Activated CD4-positive, alpha-beta T cell treated with anti-CD3 and anti-CD28 coated beads for 1 hour (primary cell): ENCODE results near the gene CEBPG.

Experiments used
- DNase-seq: peaks from one replicate; pipeline ENCODE4 v3.0.0-alpha.2; 2020

The CEBPG gene

DNA sequence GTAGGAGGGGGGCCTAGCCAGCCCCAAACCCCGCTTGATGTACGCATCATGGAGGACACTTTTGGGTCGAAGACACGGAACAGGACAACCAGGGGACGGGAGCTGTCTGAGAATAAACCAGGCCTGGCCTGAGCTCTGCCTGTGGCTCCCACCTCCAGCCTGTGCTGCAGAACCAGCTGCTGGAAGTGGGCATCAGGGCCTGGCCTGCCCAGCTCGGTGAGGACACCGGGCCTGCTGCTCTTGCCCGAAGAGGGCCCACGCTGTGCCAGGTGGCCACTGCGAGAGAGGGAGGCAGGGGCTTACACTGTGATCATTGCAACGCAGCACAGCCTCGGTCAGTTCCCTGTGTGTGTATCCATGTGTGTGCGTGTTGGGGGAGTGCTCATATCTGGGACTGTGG, 34.6 kb downstream of the CEBPG start:
- DNase-seq, result no peak

- no peak for DNase-seq
Measured at GRCh38 chr19:33408538-33409434, 35.3 kb downstream of the CEBPG start.

DNA sequence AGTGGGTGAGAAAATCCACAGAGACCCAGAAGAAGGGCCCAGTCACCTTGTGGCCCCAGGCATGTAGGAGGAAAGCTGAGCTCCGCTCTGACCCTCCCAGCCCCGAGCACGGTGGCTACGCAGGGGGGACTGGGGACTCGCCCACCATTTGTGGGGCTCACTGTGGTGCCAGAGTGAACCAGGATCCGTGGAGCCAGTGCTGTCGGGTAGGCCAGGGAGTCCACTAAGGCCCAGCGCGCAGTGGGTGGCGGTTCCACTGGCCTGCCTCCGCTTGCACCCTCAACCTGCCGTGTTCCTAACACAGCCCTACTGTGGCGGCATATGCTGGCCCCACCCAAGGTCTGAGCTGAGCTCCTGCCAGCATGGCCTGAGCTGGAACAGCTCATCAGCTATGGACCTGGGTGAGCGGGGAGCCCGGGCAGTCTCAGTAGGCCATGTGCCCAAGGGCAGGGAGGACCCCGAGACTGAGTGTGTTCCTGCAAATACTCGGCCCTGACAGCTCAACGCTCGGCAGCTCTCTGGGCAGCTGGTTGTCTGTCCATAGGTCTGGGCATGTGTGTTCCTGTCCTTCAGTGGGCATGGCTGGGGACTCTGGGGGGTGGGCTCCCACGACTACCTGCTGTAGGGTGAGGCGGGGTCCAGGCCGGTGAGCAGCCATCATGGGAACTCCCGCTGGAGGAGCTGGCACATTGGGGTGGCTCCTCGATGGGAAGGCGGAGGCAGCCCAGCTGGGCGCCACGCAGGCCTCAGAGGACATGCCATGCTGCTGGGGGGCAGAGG, 36.6 kb downstream of the CEBPG start:
- no peak for DNase-seq

GRCh38 chr19:33410915-33411401, 37.4 kb downstream of the CEBPG start:
- no peak for DNase-seq

DNA sequence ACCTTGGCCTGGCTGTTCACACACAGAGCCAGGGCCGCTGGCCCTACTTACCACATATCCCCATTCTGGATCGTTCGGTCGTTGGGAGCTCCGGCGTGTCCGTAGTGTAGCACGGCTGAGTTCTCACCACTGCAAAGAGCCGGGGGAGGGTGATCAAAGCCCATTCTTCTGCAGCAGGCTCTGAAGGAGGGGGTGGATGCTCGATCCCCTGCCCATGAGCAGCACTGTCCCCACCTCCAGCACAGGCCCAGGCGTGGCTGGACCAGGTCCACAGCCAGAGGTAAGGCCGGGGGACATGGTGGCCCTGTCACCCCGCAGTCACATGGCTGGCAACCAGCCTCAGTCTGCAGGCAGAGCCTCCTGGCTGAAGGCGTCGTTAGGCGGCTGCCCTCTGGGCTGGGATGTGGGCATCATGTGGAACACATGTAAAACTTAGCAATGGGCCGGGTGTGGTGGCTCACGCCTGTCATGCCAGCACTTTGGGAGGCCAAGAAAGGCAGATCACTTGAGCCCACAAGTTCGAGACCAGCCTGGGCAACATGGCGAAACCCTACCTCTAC, 38.2 kb downstream of the CEBPG start:
- DNase-seq, result no peak

DNA sequence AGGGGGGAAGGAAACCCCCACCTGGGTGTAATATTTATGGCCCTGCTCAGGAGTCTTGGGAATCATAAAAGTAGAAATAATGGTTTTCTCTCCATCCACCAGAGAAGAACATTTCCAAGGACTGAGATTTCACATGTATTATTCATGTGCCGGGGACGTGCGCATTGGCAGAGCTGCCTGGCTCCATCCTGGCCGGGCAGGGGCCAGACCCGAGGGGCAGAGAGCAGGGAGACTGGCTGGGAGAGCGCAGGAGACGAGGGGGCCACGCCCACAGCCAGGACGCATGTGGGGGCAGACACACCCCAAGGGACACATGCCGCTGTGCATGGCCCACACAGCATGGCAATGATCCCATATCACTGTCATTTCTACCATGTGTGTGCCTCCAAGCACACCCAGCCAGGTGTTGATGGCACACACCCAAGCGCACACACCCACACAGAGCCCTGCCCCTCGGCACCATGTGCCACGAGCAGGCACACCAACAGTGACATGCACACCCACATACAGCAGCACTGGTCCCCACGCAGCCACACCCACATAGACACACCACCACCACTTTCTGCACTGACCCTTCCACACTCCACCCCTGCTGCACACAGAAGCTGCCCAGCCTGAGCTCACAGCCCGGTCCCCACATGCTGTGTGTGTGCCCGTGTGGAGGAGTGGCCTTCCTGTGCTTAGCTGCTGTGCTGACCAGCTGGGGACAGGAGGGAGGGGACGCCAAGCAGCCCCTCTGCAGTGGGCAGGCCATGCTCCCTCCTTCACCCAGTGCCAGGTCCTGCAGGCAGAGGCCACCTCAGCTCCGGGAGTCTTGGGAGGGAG, 39.3 kb downstream of the CEBPG start:
- DNase-seq, result no peak

DNA sequence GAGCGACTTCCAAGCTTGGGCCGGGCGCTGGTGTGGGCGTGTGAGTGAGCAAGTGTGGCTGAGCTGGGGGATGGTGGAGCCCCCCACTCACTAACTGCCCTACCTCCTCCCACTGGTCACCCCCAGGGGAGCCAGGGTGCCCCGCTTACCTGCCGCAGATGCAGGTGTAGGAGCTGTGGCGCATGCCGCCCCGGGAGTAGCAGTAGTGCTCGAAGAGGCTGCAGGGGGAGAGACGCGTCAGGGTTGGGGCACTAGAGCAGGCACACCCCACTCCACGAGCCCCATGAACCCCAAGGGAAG, 39.9 kb downstream of the CEBPG start:
- no peak for DNase-seq

- no peak for DNase-seq
Measured at GRCh38 chr19:33413868-33414666, 40.6 kb downstream of the CEBPG start.

DNA sequence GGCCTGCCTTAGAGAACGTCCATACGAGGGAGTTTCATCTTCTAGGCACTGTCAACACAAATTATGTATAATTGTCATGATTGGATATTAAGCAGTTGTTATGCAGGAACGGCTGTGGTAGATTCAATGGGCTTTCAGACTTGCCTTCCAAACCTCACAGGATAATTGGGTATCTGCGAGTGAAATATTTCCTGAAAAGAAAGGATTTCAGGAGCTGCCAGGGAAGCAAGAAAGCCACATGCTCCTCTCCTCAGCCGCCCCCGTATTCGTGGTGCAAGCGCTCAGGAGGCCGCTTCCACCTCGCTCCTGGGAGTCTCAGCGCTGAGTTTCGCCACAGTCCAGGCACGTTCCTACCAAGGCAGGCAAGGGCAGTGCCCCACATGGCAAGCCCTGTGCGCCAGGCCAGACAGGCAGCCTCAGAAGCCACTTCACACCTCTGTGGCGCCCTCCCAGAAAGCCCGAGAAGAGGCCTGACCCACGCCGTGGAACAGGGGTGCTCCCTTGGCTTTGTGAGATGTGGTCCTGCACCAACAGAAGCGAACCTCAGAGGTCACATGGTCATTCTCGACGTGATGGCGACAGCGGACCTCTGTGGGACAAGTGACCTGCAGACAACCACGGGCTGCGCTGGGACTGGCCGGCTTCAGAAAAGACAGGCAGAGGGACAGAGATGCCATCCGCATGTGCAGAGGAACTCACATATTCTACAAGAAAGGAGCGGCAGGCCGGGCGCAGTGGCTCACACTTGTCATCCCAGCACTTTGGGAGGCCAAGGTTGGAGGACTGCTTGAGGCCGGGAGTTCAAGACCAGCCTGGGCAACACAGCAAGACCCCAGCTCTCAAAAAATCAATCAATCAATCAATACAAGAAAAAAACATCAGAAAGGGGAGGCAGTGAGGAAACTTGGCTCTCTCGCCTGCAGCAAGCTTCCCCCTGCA, 41.4 kb downstream of the CEBPG start:
- DNase-seq, result no peak

DNA sequence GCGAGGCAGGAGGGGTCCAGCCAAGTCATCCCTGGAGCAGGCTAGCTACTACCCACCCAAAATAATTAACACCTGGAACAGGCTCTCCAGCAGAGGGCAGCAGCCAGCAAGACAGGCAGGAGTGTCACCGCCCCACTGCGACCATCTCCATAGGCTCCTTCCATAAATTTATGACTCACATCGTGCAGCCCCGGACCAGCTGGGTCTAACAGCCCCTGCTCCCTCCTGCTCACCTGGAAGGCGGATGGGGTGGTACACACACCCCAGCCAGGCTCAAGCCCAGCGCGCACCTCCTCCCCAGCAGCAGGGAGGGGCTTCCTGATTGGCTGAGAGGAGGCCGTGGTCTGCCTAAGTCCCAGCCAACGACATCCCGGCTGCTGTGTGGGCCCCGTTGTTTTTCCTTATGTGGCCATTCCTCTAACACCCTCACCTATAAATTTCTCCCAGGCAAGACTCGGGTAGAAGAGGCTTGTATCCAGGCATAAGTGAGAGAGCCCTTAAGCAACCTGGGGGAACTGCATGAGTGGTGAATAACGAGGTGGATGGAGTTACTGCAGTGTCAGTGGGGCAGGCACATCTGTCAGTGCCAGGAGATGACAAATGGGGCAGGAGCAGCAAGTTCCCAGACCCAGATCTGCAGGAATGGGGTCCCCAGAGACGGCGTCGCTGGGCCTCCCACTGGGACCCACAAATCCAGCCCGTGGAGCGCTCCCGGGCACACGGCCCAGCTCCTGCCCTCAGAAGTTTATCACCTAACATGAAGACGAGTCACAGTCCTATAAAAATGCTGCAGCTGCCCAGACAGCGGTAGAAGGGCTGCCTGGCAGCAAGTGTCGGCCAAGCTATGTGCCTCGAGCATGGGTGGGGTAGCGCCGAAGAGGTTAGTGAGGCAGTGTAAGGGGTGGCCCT, 43.1 kb downstream of the CEBPG start:
- DNase-seq, result peak; percentile 46

DNA sequence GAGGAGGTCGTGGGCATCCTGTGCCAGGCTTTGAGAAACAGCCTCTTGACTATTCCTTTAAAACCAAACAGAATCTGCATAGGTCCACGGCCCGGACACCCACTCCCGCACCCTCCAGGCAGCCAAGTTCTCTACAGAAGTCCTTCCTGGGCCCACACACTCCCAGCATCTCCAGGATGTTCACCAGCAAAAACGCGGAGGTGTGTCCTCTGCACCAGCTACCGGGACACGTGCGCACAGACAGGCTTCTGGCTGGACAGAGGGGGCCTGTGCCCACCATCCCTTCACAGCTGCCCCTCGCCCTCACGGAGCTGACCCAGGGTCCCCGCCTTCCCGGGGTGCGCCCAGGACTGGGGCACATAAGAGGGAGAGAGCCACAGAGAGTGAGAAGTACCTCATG, 44.2 kb downstream of the CEBPG start:
- no peak for DNase-seq

DNA sequence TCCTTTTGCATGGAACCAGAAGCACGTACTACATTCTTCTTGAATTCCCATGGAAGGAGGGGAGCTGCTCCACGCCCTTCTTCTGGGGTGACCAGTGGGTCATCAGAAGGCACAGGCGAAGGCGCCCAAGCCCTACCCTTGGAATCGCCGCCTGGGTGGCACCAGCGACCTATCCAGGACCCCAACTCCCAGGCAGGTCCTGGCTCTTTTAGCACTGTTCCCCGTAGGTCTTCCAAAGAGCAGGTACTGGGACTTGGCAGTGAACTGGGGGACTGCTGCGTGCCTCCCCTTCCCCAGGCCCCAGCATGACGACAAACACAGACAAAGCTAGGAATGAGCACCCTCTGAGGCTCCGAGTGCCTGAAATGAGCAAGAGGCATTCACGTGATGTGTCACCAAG, 45.0 kb downstream of the CEBPG start:
- DNase-seq, result no peak

- DNase-seq, result no peak
Measured at GRCh38 chr19:33418871-33419787, 45.6 kb downstream of the CEBPG start.

DNA sequence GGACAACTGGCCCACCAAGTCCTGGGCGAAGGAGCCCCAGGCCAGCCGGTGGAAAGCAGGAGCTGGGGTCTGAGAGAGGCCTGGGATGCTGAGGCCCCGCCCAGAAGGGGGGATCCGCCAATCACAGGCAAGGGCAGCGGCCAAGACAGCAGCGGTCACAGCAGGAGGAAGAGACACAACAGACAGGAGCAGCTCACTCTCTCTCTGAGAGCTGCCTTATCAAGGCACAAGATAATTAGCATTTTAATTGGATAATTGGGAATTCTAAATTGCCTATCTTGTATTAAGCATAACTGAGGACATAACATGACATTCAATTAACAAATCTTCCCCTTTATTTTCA, 46.2 kb downstream of the CEBPG start:
- no peak for DNase-seq

DNA sequence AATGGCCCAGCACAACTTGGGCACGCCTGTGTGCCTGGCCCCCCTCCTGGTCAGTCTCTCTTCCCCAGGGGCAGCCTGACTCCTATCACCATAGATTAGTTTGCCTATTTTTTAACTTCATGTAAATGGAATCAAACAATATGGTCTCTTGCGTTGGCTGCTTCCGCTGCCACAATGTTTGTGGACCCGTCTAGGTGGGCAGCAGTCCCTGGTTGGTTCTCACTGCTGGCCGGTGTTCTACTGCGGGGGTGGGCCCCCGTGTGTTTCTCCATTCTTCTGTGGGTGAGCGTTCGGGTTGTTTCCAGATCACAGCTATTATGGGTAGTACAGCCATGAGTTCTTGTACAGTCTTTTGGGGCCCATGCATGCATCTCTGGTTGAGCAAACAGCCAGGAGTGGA, 47.3 kb downstream of the CEBPG start:
- no peak for DNase-seq

- no peak for DNase-seq
Measured at GRCh38 chr19:33421368-33421767, 47.9 kb downstream of the CEBPG start.

GRCh38 chr19:33422369-33423180, 49.1 kb downstream of the CEBPG start:
- no peak for DNase-seq

- DNase-seq, result no peak
Measured at GRCh38 chr19:33424181-33424580, 50.7 kb downstream of the CEBPG start.
